Progenitor cell of endocrine pancreas (in vitro differentiated cells): ENCODE results near the gene CT83. TPM values are rescaled to one million over a fixed set of nuclear protein-coding genes. Genes with fewer than 3 reads are reported as not detected.

Source experiments
- DNase-seq: peaks from one replicate; pipeline ENCODE4 v3.0.0; 2021; ENCODE audit warnings: low spot score; ENCODE audit not compliant: unreplicated experiment
- H3K27ac Mint-ChIP-seq: 2 replicates; pipeline ENCODE4 v1.8.0; 2021; ENCODE audit warnings: mild to moderate bottlenecking, moderate library complexity, mixed read lengths
- H3K27me3 Mint-ChIP-seq: 2 replicates; pipeline ENCODE4 v1.8.0; 2021; ENCODE audit warnings: mixed read lengths
- H3K36me3 Mint-ChIP-seq: 2 replicates; pipeline ENCODE4 v1.8.0; 2022; ENCODE audit warnings: mixed read lengths; ENCODE audit not compliant: insufficient read depth
- H3K4me1 Mint-ChIP-seq: 2 replicates; pipeline ENCODE4 v1.8.0; 2021; ENCODE audit warnings: low read depth, mixed read lengths
- H3K4me3 Mint-ChIP-seq: 2 replicates; pipeline ENCODE4 v1.8.0; 2021; ENCODE audit warnings: low read depth, mild to moderate bottlenecking, moderate library complexity, mixed read lengths
- H3K9me3 Mint-ChIP-seq: 2 replicates; pipeline ENCODE4 v1.8.0; 2021; ENCODE audit warnings: low read depth, mixed read lengths
- CTCF ChIP-seq: fragments of 200-600 bp; sonication (generic); IDR thresholded peaks from one replicate; pipeline ENCODE4 v1.5.0; 2021; ENCODE audit warnings: antibody characterized with exemption, mild to moderate bottlenecking; ENCODE audit not compliant: unreplicated experiment
- total RNA-seq: library from RNA; stranded (reverse); gene quantifications from 2 replicates; pipeline ENCODE4 v1.2.1, GENCODE V29; 2021

CT83 gene
- total RNA-seq, 1 donor from 2014 or later = not detected

DNA sequence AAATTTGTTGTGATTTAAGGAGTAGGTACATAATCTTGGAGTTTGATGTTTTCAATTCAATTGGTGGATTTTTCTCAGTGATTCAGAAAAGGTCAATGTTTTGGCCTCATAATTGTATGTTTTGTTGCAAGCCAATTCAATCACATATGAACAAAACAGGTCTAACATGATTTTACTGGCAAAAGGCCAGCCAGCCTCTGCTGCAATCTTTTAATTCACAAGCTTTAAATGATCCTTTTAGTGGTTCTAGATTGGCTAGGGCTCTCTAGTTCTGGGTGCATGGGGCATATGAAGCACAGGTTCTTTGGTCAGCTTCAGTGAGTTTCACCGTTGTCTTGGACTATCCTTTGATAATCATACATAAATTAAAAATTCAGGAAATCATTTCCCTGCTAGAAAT lies 45.6 kb downstream of the CT83 start:
- Mint-ChIP-seq H3K27ac (no peak overlapping the region), H3K9me3 (peaks cover 2% of the 10 kb centered on the region), H3K4me3 (no peak overlapping the region), H3K36me3 (no peaks in the 10 kb centered on the region), H3K4me1 (no peaks in the 10 kb centered on the region), H3K27me3 (no peaks in the 10 kb centered on the region)
- DNase-seq = no peak
- TF ChIP-seq CTCF = no peak

DNA sequence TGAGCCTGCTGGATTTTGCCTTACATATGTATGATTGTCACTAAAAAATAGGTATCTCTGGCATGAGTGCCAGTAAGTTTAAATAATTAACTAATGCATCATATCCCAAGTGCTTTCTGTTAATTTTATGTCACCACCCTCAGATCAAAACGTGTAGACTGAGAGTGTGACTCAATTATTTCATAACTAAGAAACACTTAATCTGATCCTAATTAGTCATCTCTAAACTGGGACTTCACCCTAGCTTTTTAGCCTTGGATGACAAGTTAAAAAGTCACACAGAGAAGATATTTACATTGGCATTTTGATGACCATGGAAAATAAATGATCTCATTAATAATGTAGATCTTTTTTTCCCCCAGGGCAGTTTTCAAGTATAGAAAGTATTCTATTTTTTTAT lies 49.5 kb downstream of the CT83 start:
- no peak for TF ChIP-seq CTCF
- peaks cover 16% of the 10 kb centered on the region for H3K9me3 Mint-ChIP-seq
- no peaks in the 10 kb centered on the region for H3K27me3 Mint-ChIP-seq
- no peaks in the 10 kb centered on the region for H3K36me3 Mint-ChIP-seq
- H3K4me3 Mint-ChIP-seq = no peak overlapping the region
- peaks cover 9% of the 10 kb centered on the region for H3K4me1 Mint-ChIP-seq
- no peak for DNase-seq
- H3K27ac Mint-ChIP-seq = no peak overlapping the region

Other genes with a start within 250 kb of the CT83 start
- gene SLC6A14, start 26.4 kb downstream of the CT83 start, total RNA-seq = 0.24 and 0.51 TPM in 2 replicates